HG02943 (cell line): ENCODE measurements around the gene HTR3A.
"Not testable (repeated sequence)": the region's sequence is repeated elsewhere in the genome, so short reads cannot be mapped to it uniquely, and the experiment has no call there.

Experiments used
- ATAC-seq: cut with Tn5 transposase; IDR thresholded peaks from one replicate; pipeline ENCODE4 v1.9.1; 2021; ENCODE audit warnings: mild to moderate bottlenecking, low read depth, moderate library complexity; ENCODE audit not compliant: unreplicated experiment

HTR3A gene

GRCh38 chr11:113974741-113975470 is at the start of gene HTR3A:
Gene HTR3A (plus strand): TSS chr11:113975108. CDS start chr11:113975326, 218 bp downstream.
- ATAC-seq = no peak

- no peak for ATAC-seq
Observed at GRCh38 chr11:113926273-113927197, 48.4 kb upstream of the HTR3A start.

DNA sequence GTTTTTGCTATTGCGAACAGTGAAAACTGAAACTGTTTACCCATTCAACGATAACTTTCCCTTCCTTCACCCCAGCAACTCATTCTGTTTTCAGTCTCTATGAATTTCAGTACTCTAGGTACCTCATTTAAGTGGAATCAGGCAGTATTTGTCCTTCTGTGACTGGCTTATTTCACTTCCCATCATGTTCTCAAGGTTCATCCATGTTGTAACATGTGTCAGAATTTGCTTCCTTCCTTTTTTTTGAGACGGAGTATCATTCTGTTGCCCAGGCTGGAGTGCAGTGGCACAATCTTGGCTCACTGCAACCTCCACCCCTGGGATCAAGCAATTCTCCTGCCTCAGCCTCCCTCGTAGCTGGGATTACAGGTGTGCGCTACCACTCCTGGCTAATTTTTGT is 46.6 kb upstream of the HTR3A start:
- ATAC-seq = no peak

GRCh38 chr11:113932788-113933187 is 42.1 kb upstream of the HTR3A start:
- no peak for ATAC-seq

DNA sequence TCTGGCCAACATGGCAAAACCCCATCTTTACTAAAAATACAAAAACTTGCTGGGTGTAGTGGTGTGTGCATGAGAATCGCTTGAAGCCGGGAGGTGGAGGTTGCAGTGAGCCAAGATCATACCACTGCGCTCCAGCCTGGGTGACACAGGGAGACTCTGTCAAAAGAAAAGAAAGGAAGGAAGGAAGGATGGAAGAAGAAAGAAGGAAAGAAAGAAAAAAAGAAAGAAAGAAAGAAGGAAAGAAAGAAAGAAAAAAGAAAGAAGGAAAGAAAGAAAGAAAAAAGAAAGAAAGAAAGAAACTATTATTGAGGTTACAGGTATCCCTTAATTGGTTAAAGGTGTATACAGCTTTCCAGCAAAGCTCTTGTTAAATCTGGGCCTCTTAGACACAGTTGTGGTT is 40.7 kb upstream of the HTR3A start:
- not testable (repeated sequence) for ATAC-seq

DNA sequence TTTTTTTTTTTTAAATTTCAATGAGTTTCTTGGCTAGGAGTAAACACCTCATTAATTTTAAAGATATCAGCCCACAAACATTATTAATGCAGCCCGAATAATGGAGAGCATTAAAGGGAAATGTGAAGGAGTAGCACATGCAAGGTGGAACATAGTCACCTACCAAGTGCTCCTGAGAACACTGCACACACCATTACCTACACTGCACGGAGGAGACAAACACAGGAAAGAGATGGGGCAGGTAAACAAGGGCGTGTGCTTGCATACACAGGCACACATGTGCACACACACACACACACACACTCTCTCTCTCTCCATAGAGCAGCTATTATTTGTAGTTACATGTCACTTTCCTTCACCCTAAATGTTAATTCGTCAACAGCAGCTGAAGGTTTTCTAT is 40.1 kb upstream of the HTR3A start:
- no peak for ATAC-seq

DNA sequence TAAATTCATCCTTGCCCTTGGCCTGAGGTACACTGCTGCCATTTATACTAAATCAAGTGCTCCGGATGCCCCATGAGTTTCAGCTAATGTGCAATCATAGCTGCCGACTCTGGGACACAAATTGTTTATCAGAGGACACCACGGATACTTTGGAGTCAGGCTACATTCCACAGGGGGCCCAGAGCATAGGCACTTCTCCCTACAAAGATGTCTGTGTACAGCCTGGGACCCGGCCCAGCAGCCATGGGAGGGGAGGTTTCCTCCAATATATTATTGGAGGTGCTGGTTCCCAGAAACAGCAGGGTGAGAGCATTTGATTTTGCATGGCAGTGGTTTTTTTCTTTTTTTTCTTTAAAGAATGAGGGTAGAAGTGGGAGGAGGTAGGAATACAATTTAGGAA is 39.0 kb upstream of the HTR3A start:
- no peak for ATAC-seq

DNA sequence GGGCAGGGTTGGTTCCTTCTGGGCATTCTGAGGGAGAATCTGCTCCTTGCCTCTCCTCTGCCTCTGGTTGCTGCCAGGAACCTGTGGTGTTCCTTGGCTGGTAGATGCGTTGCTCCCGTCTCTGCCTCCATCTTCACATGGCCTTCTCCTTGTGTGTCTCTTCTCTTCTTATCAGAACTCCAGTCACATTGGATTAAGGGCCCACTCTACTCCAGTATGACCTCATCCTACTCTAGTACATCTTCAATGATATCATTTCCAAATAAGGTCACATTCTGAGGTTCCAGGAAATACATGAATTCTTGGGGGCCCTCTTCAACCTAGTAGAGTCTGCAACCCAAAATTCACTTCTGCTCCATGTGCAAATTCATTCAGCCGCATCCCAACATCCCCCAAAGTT is 37.0 kb upstream of the HTR3A start:
- ATAC-seq = no peak

DNA sequence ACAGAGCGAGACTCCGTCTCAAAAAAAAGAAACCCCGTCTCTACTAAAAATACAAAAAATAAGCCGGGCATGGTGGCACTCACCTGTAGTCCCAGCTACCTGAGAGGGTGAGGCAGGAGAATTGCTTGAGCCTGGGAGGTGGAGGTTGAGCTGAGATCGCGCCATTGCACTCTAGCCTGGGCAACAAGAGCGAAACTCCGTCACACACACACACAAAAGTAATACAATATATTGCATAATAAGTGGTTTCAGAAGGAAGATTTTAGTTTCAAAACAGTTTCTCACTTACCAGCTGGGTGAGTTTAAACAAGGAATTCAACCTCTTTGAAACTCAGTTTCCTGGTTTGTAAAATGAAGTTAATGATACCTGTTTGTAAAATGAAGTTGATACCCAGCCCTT is 32.7 kb upstream of the HTR3A start:
- ATAC-seq = no peak

DNA sequence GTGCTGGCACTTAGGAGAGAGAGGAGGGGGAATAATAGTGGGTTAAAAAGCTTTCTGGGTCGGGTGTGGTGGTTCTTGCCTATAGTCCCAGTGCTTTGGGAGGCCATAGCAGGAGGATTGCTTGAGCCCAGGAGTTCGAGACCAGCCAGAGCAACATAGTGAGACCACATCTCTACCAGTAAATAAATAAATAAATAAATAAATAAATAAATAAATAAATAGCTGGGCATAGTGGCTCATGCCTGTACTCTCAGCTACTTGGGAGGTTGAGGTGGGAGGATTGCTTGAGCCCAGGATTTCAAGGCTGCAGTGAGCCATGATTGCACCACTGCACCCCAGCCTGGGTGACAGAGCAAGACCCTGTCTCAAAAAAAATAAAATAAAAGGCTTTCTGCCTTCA is 28.7 kb upstream of the HTR3A start:
- ATAC-seq = not testable (repeated sequence)

DNA sequence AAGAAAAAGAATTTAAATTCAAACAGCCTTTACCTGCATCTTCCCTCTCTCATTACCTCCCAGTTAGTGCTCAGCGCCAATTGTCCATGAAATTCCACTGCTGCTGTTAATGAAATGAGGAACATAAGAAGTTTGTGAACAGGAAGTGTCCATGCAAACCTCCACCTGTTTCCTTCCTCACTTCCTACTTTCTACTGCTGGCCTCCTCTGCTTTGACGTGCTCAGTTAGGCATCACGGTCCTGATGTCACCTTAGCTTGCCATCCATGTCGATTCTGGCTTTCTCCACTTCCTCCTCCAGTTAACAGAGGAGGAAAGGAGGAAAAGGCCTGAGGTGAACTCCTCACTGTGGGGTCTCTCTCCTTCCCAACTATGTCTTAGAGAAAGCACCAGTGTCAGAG is 26.9 kb upstream of the HTR3A start:
- ATAC-seq = no peak

GRCh38 chr11:113949891-113950290 is 25.0 kb upstream of the HTR3A start:
- no peak for ATAC-seq

GRCh38 chr11:113951537-113951936 is 23.4 kb upstream of the HTR3A start:
- no peak for ATAC-seq

DNA sequence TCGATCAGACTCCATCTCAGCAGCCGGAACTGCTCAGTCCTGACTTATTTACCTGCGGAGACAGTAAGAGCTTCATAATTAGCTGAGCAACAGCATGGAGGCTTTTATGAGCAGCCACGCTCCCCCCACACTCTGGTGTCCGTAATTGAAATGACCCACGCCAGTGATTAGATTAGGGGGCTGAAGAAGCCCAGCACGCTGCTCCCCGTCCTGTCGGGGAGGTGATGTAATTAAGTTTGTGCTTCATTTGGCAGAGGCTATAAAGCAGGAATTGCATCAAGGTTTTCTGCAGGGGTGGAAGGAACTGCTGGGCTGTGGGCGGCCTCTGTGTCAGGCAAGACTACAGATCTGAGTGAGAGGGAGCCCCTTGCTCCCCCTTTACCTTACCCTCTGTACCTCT is 22.8 kb upstream of the HTR3A start:
- ATAC-seq = no peak

DNA sequence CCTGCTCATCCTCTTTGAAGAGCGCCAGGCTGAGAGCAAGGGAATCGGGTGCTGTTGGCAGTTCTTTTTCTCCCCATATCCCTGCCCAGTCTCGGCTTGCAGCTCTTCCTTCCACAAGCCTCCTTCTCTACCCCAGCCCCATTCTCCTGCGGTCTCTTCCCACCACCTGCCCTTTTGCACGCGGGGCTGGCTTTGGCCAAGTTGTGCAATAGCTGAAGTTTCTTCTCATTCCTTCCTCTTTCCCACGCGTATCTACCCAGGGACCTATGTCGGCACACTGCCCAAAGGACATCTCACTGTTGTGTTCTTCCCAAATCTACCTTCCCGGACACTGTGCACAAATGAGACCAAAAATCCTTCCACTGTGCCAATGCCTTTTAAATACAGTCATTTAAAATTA is 22.3 kb upstream of the HTR3A start:
- ATAC-seq = no peak

DNA sequence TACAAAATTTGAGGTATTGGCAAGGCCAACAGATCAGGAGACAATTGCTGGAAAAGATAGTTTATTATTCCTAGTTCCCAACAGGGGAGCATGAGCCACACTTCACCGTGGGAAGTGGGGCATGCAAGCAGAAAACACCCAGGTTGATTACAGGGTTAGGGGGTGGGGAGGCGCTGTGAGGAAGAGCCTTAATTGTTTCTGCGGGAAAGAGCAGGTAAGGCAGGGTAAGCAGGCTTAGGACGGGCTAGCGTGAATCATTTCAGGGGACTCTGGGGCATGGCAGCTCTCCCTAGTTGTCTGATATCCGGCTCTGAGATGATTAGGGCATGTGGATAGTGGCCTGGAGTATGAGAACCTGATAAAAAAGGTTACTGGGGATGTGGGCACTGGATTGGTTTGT is 20.7 kb upstream of the HTR3A start:
- no peak for ATAC-seq

DNA sequence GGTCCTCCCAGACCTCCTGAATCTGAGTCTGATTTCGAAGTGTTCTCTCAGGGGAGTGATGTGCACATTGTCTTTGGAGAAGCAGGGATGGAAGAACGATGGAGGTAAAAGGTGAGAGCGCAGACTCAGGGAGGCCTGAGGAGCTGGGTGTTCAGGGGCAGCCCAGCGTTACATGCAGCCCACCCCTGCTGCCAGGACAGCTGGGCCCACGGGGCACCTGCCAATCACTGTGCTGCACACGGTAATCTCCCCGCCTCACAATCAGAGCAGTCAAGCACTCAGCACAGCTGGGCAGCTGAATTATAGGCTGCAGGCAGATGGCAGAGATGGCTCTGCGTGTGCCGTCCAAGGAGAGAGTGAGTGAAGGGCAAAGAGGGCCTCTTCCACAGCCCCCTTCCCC is 17.9 kb upstream of the HTR3A start:
- no peak for ATAC-seq

GRCh38 chr11:113960702-113961330 is 14.1 kb upstream of the HTR3A start:
- ATAC-seq = no peak

GRCh38 chr11:113967361-113967760 is 7.5 kb upstream of the HTR3A start:
- ATAC-seq = no peak

DNA sequence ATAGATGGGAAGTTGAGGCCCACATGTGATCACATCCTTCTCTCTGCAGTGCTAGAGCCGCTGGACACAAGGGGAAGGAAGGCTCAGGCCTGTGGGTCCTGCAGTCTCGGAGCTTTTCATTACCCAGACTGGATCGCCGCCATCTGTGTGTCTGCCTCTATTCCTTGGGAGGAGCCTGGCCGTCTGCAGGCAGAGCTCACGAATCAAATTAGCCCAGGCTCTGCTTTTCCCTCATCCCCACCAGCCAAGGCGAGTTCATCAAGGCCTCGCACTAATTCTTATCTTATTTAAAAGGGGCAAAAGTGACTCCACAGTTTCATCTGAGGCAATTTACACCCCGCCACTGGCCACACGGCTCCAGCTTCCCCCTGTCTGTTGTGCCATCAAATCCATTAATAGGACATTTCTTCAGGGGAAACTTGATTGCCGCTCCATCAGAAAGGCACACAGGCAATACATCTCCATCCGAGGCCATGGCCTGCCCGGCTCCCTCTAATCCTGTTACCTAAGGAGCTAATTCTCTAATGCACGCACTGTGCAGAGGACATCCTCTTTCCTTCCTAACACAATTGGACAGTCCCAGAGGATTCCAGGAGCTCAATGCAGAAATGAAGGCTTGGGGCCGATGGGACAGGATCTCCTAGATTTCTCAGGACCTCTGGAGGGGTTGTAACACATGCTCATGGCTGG is 3.3 kb upstream of the HTR3A start:
- no peak for ATAC-seq

GRCh38 chr11:113977071-113977490 is 2.2 kb downstream of the HTR3A start:
- no peak for ATAC-seq
